Breast epithelium (tissue), 4 donors: Measurements from ENCODE around the gene KCNH6. TPM values are rescaled to one million over a fixed set of nuclear protein-coding genes. Genes with fewer than 3 reads are reported as not detected.
A peak's percentile ranks its signal among the peaks of the same experiment; 100 is the strongest.

Experiments used
- DNase-seq, 2 donors: peaks; one replicate each; pipeline ENCODE4 v3.0.0-alpha.2; 2019; ENCODE audit warnings: low spot score in 2 of 2
- H3K27ac ChIP-seq, 2 donors: fragments of 200-600 bp; sonication (generic) in 1 of 2; one replicate each; pipeline ENCODE4 v1.5.1; 2016 to 2019; ENCODE audit warnings: mild to moderate bottlenecking in 1 of 2
- H3K27me3 ChIP-seq, 2 donors: fragments of 200-600 bp; sonication (generic) in 1 of 2; one replicate each; pipeline versions ENCODE4 v1.5.1 to v1.6.0; 2017 to 2019; ENCODE audit warnings: control low read depth in 1 of 2, mild to moderate bottlenecking in 1 of 2
- H3K36me3 ChIP-seq: fragments of 200-600 bp; one replicate; pipeline ENCODE4 v1.5.1; 2019
- H3K4me1 ChIP-seq, 2 donors: fragments of 200-600 bp; sonication (generic); one replicate each; pipeline ENCODE4 v1.5.1; 2016 to 2019; ENCODE audit warnings: control low read depth in 1 of 2
- H3K4me3 ChIP-seq, 3 donors: fragments of 200-600 bp; sonication (generic); 1 replicate in 2 of 3; 2 replicates in 1 of 3; pipeline ENCODE4 v1.5.1; 2016 to 2019; ENCODE audit warnings: mild to moderate bottlenecking in 3 of 3, moderate library complexity in 2 of 3
- H3K9me3 ChIP-seq, 2 donors: fragments of 200-600 bp; sonication (generic) in 1 of 2; one replicate each; pipeline ENCODE4 v1.5.1; 2016 to 2019; ENCODE audit warnings: control low read depth in 1 of 2
- POLR2A ChIP-seq: fragments of 450-650 bp; IDR thresholded peaks from one replicate; pipeline ENCODE4 v1.6.1; 2016; ENCODE audit warnings: antibody characterized with exemption, mild to moderate bottlenecking, moderate library complexity
- POLR2AphosphoS5 ChIP-seq, 3 donors: sonication (generic); formaldehyde crosslinking; IDR thresholded peaks; one replicate each; pipeline ENCODE4 v1.6.1; 2017; ENCODE audit warnings: antibody characterized with exemption in 3 of 3
- intact Hi-C: fragments of 100-400 bp; cut with DNase I; formaldehyde crosslinking; loops from one replicate; pipeline ENCODE4 v1.15.1; 2023; ENCODE audit warnings: low total_unique reads
- total RNA-seq, 3 donors: library from RNA; depleted of rRNA; stranded (reverse); fragments of >200 nt; gene quantifications; one replicate each; pipeline ENCODE4 v1.1.0, GENCODE V29; 2016
- TF ChIP-seq, protein P1 (sequence below), 3 donors: fragments of 450-650 bp; IDR thresholded peaks; one replicate each; pipeline ENCODE4 v1.5.1; 2016 to 2017; ENCODE audit warnings: antibody characterized with exemption in 3 of 3, mild to moderate bottlenecking in 3 of 3, moderate library complexity in 3 of 3

The KCNH6 gene
- total RNA-seq, 3 donors from 2014 or later = not detected

DNA sequence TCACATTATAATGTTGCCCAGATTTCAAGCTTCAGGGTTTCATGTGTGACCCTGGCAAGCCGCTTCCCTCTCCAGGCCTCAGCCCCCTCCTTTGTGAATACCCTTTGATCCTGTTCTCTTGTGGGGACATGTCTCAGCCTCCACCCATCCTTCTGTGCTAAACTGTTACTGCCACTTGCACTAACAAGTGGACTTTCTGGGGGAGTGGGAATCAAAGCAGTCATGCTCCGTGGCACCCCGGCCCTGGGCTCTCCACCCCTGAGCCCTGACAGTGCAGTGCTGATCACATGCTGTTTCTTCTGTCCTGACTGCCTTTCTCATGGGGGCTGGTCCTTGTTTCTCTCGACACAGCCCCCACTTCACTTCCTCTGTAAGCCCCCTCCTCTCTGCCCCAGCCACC is 17.4 kb downstream of the KCNH6 start:
- no peaks in the 10 kb centered on the region for H3K9me3 ChIP-seq
- no peak for DNase-seq
- H3K27me3 ChIP-seq = peaks cover 5 to 23% of the 10 kb centered on the region in 2 donors
- TF ChIP-seq POLR2AphosphoS5 (IDR thresholded peaks at IDR 0.05) (no peak), POLR2A (no peak)
- TF ChIP-seq, protein P1, sequence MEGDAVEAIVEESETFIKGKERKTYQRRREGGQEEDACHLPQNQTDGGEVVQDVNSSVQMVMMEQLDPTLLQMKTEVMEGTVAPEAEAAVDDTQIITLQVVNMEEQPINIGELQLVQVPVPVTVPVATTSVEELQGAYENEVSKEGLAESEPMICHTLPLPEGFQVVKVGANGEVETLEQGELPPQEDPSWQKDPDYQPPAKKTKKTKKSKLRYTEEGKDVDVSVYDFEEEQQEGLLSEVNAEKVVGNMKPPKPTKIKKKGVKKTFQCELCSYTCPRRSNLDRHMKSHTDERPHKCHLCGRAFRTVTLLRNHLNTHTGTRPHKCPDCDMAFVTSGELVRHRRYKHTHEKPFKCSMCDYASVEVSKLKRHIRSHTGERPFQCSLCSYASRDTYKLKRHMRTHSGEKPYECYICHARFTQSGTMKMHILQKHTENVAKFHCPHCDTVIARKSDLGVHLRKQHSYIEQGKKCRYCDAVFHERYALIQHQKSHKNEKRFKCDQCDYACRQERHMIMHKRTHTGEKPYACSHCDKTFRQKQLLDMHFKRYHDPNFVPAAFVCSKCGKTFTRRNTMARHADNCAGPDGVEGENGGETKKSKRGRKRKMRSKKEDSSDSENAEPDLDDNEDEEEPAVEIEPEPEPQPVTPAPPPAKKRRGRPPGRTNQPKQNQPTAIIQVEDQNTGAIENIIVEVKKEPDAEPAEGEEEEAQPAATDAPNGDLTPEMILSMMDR (IDR thresholded peaks at IDR 0.05) = no peak
- peaks cover 7% of the 10 kb centered on the region in 2 donors for H3K4me1 ChIP-seq
- H3K27ac ChIP-seq = no peak overlapping the region
- no peaks in the 10 kb centered on the region for H3K36me3 ChIP-seq
- intact Hi-C loops = no loop called here
- H3K4me3 ChIP-seq = no peak overlapping the region

DNA sequence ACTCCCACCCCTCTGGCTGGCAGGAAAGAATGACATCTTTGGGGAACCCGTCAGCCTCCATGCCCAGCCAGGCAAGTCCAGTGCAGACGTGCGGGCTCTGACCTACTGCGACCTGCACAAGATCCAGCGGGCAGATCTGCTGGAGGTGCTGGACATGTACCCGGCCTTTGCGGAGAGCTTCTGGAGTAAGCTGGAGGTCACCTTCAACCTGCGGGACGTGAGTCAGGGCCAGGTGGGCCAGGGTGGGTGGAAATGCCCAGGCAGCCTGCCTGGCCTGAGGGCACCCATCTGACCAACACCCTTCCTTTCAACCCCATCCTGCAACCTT is 19.0 kb downstream of the KCNH6 start:
- peak in 1 of 2 donors; percentile 40 for DNase-seq
- no peaks in the 10 kb centered on the region for H3K9me3 ChIP-seq
- H3K4me3 ChIP-seq = no peak overlapping the region
- H3K36me3 ChIP-seq = no peaks in the 10 kb centered on the region
- intact Hi-C loops = no loop called here
- peaks cover 7% of the 10 kb centered on the region in 2 donors for H3K4me1 ChIP-seq
- no peak overlapping the region for H3K27ac ChIP-seq
- TF ChIP-seq POLR2AphosphoS5 (IDR thresholded peaks at IDR 0.05) (no peak), POLR2A (no peak)
- TF ChIP-seq, protein P1 (IDR thresholded peaks at IDR 0.05) = no peak
- H3K27me3 ChIP-seq = peaks cover 5 to 23% of the 10 kb centered on the region in 2 donors

DNA sequence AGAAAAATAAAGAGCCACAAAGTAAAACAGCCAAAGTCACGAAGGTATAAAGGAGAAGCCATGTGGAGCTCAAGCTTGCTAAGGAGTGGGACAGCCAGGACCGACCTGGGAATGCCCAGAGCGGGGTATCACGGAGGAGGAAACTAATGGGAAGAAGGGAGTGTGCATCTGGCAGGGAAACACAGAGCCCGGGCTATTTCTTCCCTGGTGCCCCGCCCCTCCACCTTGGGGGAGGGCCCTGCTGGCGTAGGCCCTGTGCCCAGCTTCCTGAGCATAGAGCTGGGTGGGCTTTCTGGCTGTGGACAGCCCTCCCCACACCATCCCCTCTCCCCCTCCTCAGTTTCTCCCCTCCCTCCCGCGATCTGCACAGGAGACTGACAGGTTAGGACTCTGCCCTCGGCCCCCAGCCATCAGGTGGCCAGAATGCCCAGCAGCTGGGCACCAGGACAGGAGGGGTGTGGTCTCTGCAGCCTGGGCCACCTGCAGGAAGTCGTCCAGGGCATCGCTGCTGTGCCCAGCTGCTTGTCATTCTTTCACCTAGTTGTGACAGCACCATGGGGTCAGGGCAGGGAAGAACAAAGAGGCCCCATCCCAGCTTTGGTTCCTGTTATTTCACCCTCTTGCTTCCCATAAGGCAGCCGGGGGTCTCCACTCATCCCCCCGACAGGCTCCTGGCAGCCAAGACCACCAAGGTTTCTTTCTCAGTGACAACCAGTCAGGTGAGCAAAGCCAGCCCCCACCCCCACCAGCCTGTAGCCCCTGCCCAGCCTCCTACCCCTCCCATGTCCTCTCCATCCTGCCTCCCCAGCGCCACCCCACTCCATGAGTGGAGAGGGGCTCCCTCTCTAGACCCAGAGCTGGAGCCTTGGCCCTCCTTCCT is 20.0 kb downstream of the KCNH6 start:
- intact Hi-C loops = no loop called here
- DNase-seq = peak in 1 of 2 donors; percentile 22
- no peaks in the 10 kb centered on the region for H3K9me3 ChIP-seq
- no peaks in the 10 kb centered on the region for H3K36me3 ChIP-seq
- H3K27ac ChIP-seq = no peak overlapping the region
- peaks cover under 1 to 17% of the 10 kb centered on the region in 2 donors for H3K27me3 ChIP-seq
- H3K4me1 ChIP-seq = peaks cover 4 to 5% of the 10 kb centered on the region in 2 donors
- no peak for TF ChIP-seq POLR2AphosphoS5 (IDR thresholded peaks at IDR 0.05)
- TF ChIP-seq, protein P1 (IDR thresholded peaks at IDR 0.05) = no peak
- no peak for TF ChIP-seq POLR2A
- no peak overlapping the region for H3K4me3 ChIP-seq

DNA sequence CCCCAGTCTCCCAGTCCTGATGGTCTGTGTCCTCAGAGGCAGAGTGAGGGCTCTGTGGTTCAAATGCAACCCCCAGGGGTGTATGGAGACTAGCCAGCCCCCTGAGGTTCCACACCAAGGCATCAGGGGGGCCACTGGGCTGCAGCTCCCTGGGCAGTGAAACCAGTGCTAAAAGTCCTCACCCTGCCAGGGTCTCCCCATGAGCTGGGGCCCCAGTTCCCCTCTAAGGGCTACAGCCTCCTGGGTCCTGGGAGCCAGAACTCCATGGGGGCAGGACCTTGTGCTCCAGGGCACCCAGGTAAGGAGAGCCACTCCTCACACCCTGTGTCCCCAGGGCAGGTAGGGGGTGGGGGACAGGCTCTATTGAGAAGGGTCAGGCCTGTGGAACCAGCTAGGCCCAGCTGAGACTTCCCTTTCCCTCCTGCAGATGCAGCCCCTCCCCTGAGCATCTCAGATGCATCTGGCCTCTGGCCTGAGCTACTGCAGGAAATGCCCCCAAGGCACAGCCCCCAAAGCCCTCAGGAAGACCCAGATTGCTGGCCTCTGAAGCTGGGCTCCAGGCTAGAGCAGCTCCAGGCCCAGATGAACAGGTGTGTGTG is 20.8 kb downstream of the KCNH6 start:
- intact Hi-C loops = no loop called here

More for the DNA sequence above, 20.8 kb downstream of the KCNH6 start:
- Histone ChIP-seq H3K27me3 (peaks cover 0 to 10% of the 10 kb centered on the region in 2 donors), H3K27ac (no peak overlapping the region), H3K4me1 (no peaks in the 10 kb centered on the region), H3K4me3 (no peak overlapping the region), H3K36me3 (no peaks in the 10 kb centered on the region), H3K9me3 (no peaks in the 10 kb centered on the region)
- TF ChIP-seq POLR2A = no peak
- TF ChIP-seq POLR2AphosphoS5 (IDR thresholded peaks at IDR 0.05) = no peak
- TF ChIP-seq, protein P1 (IDR thresholded peaks at IDR 0.05) = no peak
- peak in 1 of 2 donors; percentile 25 for DNase-seq
